ENCODE results near the gene SAE1. TPM values are rescaled to one million over a fixed set of nuclear protein-coding genes. Genes with fewer than 3 reads are reported as not detected.

The SAE1 gene
- total and polyA plus RNA-seq, 7 donors: 50.5 to 191 (median 109) TPM

GRCh38 chr19:47190167-47190727 lies 59.6 kb downstream of the SAE1 start:
- H3K4me3 ChIP-seq: peak overlapping the region in 1 of 4 donors; percentile 12
- DNase-seq: peak; percentile 76
- WGBS, 2 donors: 10 to 40% methylated on average over 12 of the region's 12 CpGs

DNA sequence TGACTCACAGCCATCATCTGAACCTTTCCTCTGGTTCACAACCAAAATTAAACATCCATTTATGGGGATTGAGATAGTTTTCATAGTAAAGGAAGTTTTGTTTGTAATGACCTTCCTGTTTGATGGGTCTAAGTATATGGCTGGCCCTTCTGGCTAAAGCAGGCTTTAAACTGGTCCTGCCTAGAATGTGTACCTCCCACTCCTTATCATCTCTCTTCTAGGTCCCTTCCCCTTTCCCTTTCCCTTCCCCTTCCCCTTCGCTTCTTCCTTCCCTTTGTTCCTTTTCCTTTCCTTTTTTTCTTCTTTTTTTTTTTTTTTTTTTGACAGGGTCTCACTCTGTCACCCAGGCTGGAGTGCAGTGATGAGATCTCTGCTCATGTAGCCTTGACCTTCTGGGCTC lies 64.8 kb downstream of the SAE1 start:
- H3K36me3 ChIP-seq: peaks cover 0 to 24% (median 4%) of the 10 kb centered on the region in 4 donors
- no peaks in the 10 kb centered on the region for H3K9me3 ChIP-seq
- WGBS, 2 donors: 85 to 89% methylated on average over 1 of the region's 1 CpG
- H3K27ac ChIP-seq: no peak overlapping the region
- no peak for TF ChIP-seq POLR2AphosphoS5 (IDR thresholded peaks at IDR 0.05)
- intact Hi-C loops (cut with DNase I): no loop called here
- H3K4me3 ChIP-seq: no peak overlapping the region
- H3K4me1 ChIP-seq: peaks cover 0 to 28% (median 26%) of the 10 kb centered on the region in 4 donors
- no peaks in the 10 kb centered on the region for H3K27me3 ChIP-seq
- DNase-seq: no peak

More at GRCh38 chr19:47190167-47190727, 59.6 kb downstream of the SAE1 start:
- no peaks in the 10 kb centered on the region for H3K9me3 ChIP-seq
- no peaks in the 10 kb centered on the region for H3K27me3 ChIP-seq
- intact Hi-C loops (cut with DNase I): loop anchor here (5.0 kb wide), 1 partner anchor 33 kb away; no protein-coding TSS in a partner anchor
- TF ChIP-seq EP300 (IDR thresholded peaks at IDR 0.05) (no peak), POLR2AphosphoS5 (IDR thresholded peaks at IDR 0.05) (no peak), POLR2A (IDR thresholded peaks at IDR 0.05) (no peak)
- TF ChIP-seq, protein P1, sequence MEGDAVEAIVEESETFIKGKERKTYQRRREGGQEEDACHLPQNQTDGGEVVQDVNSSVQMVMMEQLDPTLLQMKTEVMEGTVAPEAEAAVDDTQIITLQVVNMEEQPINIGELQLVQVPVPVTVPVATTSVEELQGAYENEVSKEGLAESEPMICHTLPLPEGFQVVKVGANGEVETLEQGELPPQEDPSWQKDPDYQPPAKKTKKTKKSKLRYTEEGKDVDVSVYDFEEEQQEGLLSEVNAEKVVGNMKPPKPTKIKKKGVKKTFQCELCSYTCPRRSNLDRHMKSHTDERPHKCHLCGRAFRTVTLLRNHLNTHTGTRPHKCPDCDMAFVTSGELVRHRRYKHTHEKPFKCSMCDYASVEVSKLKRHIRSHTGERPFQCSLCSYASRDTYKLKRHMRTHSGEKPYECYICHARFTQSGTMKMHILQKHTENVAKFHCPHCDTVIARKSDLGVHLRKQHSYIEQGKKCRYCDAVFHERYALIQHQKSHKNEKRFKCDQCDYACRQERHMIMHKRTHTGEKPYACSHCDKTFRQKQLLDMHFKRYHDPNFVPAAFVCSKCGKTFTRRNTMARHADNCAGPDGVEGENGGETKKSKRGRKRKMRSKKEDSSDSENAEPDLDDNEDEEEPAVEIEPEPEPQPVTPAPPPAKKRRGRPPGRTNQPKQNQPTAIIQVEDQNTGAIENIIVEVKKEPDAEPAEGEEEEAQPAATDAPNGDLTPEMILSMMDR (IDR thresholded peaks at IDR 0.05): no peak
- H3K27ac ChIP-seq: peak overlapping the region; percentile 77 to 83 (median 80)
- H3K4me1 ChIP-seq: peaks cover 0 to 59% (median 51%) of the 10 kb centered on the region in 4 donors
- no peaks in the 10 kb centered on the region for H3K36me3 ChIP-seq

- 93 to 94% methylated on average over 4 of the region's 4 CpGs for WGBS, 2 donors
Observed at GRCh38 chr19:47197141-47197540, 66.5 kb downstream of the SAE1 start.

GRCh38 chr19:47200530-47200929 lies 69.9 kb downstream of the SAE1 start:
- no peak overlapping the region for H3K4me3 ChIP-seq
- DNase-seq: no peak
- intact Hi-C loops (cut with DNase I): no loop called here
- H3K4me1 ChIP-seq: peaks cover 0 to 16% (median 14%) of the 10 kb centered on the region in 4 donors
- H3K9me3 ChIP-seq: no peaks in the 10 kb centered on the region
- H3K27ac ChIP-seq: peak overlapping the region in 2 of 4 donors; percentile 69 to 73
- 57 to 93% methylated on average over 3 of the region's 3 CpGs for WGBS, 2 donors
- peaks cover 0 to 56% (median 19%) of the 10 kb centered on the region in 4 donors for H3K36me3 ChIP-seq
- TF ChIP-seq, protein P1 (IDR thresholded peaks at IDR 0.05): no peak
- TF ChIP-seq POLR2A (IDR thresholded peaks at IDR 0.05): no peak
- TF ChIP-seq POLR2AphosphoS5 (IDR thresholded peaks at IDR 0.05): no peak
- no peak for TF ChIP-seq EP300 (IDR thresholded peaks at IDR 0.05)
- H3K27me3 ChIP-seq: no peaks in the 10 kb centered on the region

More at GRCh38 chr19:47197141-47197540, 66.5 kb downstream of the SAE1 start:
- Histone ChIP-seq H3K4me1 (peaks cover 0 to 16% (median 14%) of the 10 kb centered on the region in 4 donors), H3K36me3 (peaks cover 0 to 35% (median 4%) of the 10 kb centered on the region in 4 donors), H3K27ac (no peak overlapping the region), H3K4me3 (no peak overlapping the region), H3K9me3 (no peaks in the 10 kb centered on the region), H3K27me3 (no peaks in the 10 kb centered on the region)
- TF ChIP-seq POLR2A (IDR thresholded peaks at IDR 0.05) (no peak), POLR2AphosphoS5 (IDR thresholded peaks at IDR 0.05) (no peak), EP300 (IDR thresholded peaks at IDR 0.05) (no peak)
- TF ChIP-seq, protein P1 (IDR thresholded peaks at IDR 0.05): no peak
- DNase-seq: no peak
- intact Hi-C loops (cut with DNase I): no loop called here

- no peak overlapping the region for H3K27ac ChIP-seq
- no peaks in the 10 kb centered on the region for H3K9me3 ChIP-seq
- no peak overlapping the region for H3K4me3 ChIP-seq
- H3K4me1 ChIP-seq: peaks cover 0 to 21% (median 15%) of the 10 kb centered on the region in 4 donors
- DNase-seq: no peak
- TF ChIP-seq POLR2AphosphoS5 (IDR thresholded peaks at IDR 0.05) (no peak), POLR2A (IDR thresholded peaks at IDR 0.05) (no peak), EP300 (IDR thresholded peaks at IDR 0.05) (no peak)
- TF ChIP-seq, protein P1 (IDR thresholded peaks at IDR 0.05): no peak
- peaks cover 0 to 69% (median 24%) of the 10 kb centered on the region in 4 donors for H3K36me3 ChIP-seq
- no peaks in the 10 kb centered on the region for H3K27me3 ChIP-seq
- 49 to 75% methylated on average over 3 of the region's 3 CpGs for WGBS, 2 donors
- intact Hi-C loops (cut with DNase I): no loop called here
Observed at GRCh38 chr19:47203254-47203653, 72.6 kb downstream of the SAE1 start.
